CD4-positive, alpha-beta T cell treated with Interleukin-6 for 4 hours (primary cell): ENCODE measurements around the gene KRT32.
"Not testable (repeated sequence)": the region's sequence is repeated elsewhere in the genome, so short reads cannot be mapped to it uniquely, and the experiment has no call there.

Experiments used
- DNase-seq: peaks from one replicate; pipeline ENCODE4 v3.0.0-alpha.2; 2020; ENCODE audit warnings: mixed read lengths

KRT32 gene

DNA sequence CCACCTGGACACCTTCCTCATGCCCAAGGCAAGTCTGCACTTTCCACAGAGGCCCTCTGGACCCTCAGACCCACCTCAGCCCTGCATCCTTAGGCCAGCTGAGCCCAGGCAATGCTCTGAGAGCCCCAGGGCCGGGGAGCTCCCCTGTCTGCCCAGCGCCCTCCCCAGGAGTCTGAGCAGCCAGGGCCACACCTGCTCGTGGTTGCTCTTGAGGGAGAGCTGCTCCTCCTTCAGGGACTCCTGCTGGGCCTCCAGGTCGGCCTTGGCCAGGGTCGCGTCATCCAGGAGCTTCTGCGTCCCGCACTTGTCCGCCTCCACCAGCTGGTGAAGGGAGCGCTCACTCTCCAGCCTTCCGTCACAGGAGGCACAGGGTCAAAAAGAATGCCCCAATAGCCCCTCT is 44.6 kb downstream of the KRT32 start:
- not testable (repeated sequence) for DNase-seq

GRCh38 chr17:41421617-41422016 is 45.6 kb downstream of the KRT32 start:
- no peak for DNase-seq

DNA sequence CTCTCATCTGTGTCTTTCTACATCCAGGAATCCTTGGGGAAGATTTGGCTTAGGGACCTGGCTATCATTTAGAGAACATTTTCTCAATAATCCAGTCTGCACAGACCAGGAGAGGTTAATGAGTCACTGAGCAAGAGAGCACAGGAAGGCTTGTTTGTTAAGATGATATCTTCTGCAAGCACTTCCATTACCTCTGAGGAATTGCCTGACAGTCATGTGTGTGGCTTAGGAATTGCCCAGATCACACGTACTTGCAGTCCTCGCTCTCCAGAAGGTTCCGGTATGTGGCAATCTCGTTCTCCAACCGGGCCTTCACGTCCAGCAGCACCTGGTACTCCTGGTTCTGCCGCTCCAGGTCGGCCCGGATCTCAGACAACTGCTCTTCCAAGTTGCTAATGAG is 46.1 kb downstream of the KRT32 start:
- no peak for DNase-seq

DNA sequence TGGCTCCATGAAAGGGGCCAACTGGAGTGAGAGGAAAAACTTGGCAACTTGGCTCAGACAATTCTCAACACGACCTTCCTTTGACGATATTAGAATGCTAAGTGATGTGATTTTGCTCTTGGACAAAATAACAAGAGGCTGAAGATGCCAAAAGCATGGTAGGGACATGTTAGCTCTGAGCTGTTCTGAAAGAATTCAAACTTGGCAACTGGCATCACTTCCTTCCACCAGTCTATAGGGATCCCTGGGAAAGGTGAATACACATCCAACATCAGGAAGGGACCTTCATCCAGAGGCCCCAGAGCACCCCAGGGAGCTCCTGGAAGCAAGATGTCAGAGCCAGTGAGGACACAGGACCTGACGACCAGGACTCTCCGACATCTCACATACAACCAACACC is 47.1 kb downstream of the KRT32 start:
- no peak for DNase-seq

DNA sequence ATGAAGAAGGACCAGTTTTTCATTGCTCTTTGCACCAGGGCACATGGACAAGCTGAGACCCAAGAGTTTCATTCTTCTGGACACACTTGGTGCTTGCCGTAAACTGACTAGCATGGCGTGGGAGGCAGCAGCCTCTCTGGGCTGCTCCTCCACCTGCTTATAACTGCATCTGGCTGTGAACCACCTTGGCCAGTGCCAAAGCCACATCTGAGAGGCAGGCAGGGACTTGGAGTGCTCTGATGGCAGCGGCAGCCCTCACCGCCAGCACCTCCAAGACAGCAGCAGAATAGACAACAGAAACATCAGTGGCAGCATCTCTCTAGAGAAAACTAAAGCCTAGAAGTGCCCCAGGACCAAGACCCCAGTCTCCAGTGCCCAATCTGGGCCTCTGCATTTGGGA is 47.5 kb downstream of the KRT32 start:
- no peak for DNase-seq

DNA sequence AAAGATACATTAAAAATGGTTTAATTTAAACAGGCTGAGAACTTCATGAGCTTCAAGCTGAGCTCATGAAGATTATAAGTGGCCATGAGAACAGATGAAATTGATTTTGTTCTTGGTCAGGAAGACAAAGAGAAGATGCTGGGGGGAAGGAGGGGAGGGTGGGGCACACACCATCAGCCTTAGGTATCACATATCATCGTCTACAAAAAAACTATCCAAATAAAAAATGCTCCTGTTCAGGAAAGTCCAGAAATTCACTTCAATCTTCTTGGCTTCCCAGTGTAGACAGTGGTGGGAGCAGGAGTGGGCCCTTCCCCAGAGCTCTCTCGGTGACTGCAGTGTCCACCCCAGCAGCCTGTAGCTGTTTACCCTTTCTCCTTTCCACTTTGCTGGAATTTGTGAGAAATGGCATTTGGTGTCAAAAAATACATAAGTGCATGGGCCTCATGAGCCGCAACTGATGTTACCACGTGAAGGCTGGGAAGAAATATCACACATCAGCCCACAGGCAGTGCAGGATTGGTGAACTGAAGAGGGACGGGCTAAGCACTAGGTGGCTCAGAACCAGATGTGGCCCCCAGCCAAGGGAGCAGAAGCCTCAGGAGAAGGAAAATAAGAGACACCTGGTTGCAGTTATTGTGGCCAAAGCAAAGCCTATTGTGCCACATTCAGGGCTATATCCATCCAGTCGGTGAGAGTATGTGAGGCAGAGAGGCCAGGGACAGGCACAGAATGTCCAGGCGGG is 48.9 kb downstream of the KRT32 start:
- no peak for DNase-seq

DNA sequence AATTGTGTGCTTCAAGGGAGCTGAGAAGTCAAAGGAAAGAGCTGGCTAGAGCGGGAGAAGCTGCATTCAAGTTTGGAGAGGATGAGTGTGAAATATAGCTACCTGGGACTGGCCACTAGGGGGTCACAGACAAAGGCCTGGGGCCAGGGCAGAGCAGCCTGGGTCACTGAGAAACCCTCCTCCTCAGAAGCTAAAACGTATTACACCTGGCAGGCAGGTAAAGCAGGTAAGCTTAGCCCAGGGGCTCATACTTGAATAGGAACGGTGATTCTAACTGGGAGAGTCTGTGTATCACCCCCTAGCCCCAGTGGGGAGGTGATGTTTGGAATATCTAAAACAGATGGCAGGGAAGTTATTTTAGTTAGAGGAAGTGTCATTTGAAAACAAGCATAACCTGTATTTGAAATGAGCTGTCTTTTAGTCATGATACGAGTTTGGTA is 49.6 kb downstream of the KRT32 start:
- DNase-seq: no peak

DNA sequence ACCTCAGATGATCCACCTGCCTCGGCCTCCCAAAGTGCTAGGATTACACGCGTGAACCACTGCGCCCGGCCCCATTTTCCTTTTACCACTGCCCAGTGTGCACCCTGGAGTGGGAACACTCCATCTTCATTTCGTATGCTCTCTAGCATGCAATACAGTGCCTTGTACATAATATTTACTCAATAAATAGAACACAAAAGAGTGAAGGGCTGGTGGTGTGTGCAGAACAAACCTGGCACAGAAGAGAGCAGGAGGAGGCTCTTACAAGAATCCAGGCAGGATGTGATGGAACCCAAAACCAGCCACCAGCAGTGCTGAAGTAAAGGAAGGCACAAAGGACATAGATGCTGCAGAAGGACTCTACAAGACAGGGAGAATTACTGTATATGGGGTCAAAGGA is 50.1 kb downstream of the KRT32 start:
- DNase-seq: no peak

DNA sequence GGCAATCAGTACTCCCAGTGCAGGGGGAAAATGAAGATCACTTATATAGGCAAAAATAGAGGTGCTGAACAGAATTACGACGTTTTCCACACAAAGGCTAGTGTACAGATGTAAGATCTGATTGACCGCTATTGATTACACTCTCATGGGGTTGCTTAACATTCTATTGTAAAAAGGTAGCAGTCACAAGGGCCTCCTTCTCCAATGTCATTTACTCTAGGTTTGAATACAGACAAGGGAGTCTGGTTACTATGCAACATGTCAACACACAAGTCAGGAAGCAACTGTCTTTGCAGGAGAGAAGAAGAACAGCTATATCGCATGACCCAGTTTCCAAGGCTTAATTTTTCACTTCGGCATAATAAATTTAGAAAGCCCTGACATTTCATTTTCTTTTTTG is 50.7 kb downstream of the KRT32 start:
- DNase-seq: no peak

- DNase-seq: no peak
Measured at GRCh38 chr17:41415833-41416335, 51.3 kb downstream of the KRT32 start.

DNA sequence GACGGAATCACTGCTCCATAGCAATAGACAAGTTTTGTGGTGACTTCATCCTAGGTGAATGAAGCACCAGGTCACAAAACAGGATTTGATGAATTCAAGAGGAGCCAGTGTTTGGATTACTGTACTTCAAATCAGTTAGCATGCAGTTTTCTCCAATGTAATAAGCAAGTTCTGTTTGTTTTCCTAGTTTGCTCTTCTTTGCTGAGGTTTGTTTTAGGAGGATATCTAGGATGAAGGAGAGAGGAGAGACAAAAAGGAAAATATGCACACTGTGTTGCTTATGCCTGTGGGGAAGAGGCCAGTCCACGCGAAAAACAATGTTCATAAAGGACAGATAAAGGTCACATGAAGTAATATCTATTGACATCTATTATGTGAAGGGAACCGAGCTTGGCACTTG is 51.8 kb downstream of the KRT32 start:
- no peak for DNase-seq

DNA sequence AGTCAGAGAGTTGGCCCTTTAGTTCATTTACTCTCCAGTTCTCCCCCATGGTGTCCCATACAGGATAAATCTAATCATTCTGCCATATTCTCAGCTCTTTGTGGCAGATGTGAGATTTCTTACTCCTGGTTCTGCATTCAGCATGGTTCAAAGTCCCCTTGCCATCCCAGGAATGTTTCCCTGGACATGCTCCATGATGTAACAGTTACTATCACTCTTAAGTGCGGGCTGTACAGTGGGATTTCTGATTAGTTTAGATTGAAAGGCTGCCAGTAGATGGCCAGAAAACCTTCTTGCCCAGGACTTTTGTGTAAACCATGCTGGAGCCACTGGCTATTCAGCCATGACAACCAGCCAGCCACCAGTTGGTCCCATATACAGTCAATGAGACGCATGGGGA is 53.2 kb downstream of the KRT32 start:
- no peak for DNase-seq

DNA sequence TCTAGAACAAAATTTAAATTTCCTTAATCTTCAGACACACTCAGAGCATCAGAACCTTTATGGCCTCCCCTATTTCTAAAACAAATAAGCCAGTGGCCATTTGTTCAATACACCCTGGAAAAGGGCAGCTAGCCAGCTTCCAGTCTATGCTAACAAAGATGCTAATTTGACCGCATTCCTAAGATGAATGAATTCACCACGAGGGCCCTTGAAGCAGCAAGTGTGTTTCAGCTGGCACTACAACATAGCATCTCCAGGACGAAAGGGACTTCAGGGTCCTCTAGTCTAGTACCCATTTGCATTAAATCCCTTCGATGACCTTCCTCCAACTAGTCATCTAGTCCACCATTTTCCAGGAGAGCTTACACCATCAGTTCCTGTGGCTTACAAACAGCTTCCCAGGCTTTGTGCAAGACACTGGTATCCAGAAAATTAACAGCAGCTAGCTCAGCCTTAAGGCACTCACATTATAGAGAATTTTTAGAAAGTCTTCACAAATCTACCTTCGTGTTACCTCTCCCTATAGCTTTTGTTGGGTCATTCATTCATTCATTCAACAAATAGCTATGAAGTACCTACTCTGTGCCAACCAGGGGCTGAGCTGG is 53.7 kb downstream of the KRT32 start:
- no peak for DNase-seq

- DNase-seq: no peak
Measured at GRCh38 chr17:41411072-41411840, 55.9 kb downstream of the KRT32 start.
